Daoy (cell line): ENCODE data around the gene RGP1. TPM values are rescaled to one million over a fixed set of nuclear protein-coding genes. Genes with fewer than 3 reads are reported as not detected.

Source experiments
- DNase-seq: peaks from one replicate; pipeline ENCODE4 v3.0.0-alpha.2; 2015; ENCODE audit warnings: low read depth
- total RNA-seq: library from RNA; depleted of rRNA; stranded (reverse); fragments of >200 nt; shearing (Covaris generic); gene quantifications from 2 replicates; pipeline ENCODE4 v1.2.3, GENCODE V29; 2014; rRNA removed

The RGP1 gene
- 11.7 and 16.3 TPM in 2 replicates for total RNA-seq

GRCh38 chr9:35748858-35749514, at the start of gene RGP1, which contains the start of gene GBA2:
Gene RGP1, plus strand, starts transcription at chr9:35749287. Its CDS starts 469 bp downstream, at chr9:35749756.
Gene GBA2, minus strand, starts transcription at chr9:35749228. Its CDS starts 524 bp downstream, at chr9:35748704.
- peak; percentile 89 for DNase-seq

GRCh38 chr9:35700031-35700430, 49.1 kb upstream of the RGP1 start:
- no peak for DNase-seq

GRCh38 chr9:35700942-35701341, 48.1 kb upstream of the RGP1 start:
- no peak for DNase-seq

GRCh38 chr9:35702696-35703095, 46.4 kb upstream of the RGP1 start:
- no peak for DNase-seq

GRCh38 chr9:35703906-35704672, 45.0 kb upstream of the RGP1 start:
- DNase-seq = no peak

- DNase-seq = no peak
Observed at GRCh38 chr9:35705372-35705771, 43.7 kb upstream of the RGP1 start.

- no peak for DNase-seq
Observed at GRCh38 chr9:35705836-35706430, 43.2 kb upstream of the RGP1 start.

GRCh38 chr9:35706951-35707350, 42.1 kb upstream of the RGP1 start:
- no peak for DNase-seq

GRCh38 chr9:35708146-35708545, 40.9 kb upstream of the RGP1 start:
- DNase-seq = no peak

- no peak for DNase-seq
Observed at GRCh38 chr9:35710818-35711500, 38.1 kb upstream of the RGP1 start.

- no peak for DNase-seq
Observed at GRCh38 chr9:35711501-35712428, 37.3 kb upstream of the RGP1 start.

GRCh38 chr9:35712762-35713400, 36.2 kb upstream of the RGP1 start:
- no peak for DNase-seq

GRCh38 chr9:35713578-35713977, 35.5 kb upstream of the RGP1 start:
- no peak for DNase-seq

GRCh38 chr9:35714123-35714522, 35.0 kb upstream of the RGP1 start:
- DNase-seq = no peak

- no peak for DNase-seq
Observed at GRCh38 chr9:35714579-35715252, 34.4 kb upstream of the RGP1 start.

- DNase-seq = no peak
Observed at GRCh38 chr9:35716230-35716629, 32.9 kb upstream of the RGP1 start.

- no peak for DNase-seq
Observed at GRCh38 chr9:35717132-35717870, 31.8 kb upstream of the RGP1 start.

GRCh38 chr9:35718721-35719511, 30.2 kb upstream of the RGP1 start:
- DNase-seq = no peak
